Caco-2 (cell line): Measurements from ENCODE around the gene MAN1B1. TPM values are rescaled to one million over a fixed set of nuclear protein-coding genes. Genes with fewer than 3 reads are reported as not detected.

Experiments
- BruUV-seq: library from RNA; stranded (reverse); fragments of 400-500 nt; replicated peaks from 2 replicates; lab custom pipeline; 2021; lab: Mats Ljungman, UMichigan
- CTCF ChIA-PET: fragments of 300-600 bp; sonication (Branson Sonifier 250); formaldehyde crosslinking; loops from one replicate; lab custom pipeline; 2022; ENCODE audit warnings: antibody characterized with exemption; lab: Charles Lee
- POLR2A ChIA-PET: fragments of 300-600 bp; sonication (Branson Sonifier 250); formaldehyde crosslinking; loops from one replicate; lab custom pipeline; 2022; ENCODE audit warnings: antibody characterized with exemption; lab: Charles Lee
- DNase-seq, 2 experiments: peaks; one replicate each; pipeline versions ENCODE4 v3.0.0 to v3.0.0-alpha.2; 2020 to 2022
- H3K27me3 ChIP-seq: replicated peaks from 2 replicates; pipeline ENCODE4 v1.6.0; 2011; ENCODE audit warnings: low read length; ENCODE audit not compliant: control insufficient read depth, insufficient read depth
- H3K36me3 ChIP-seq: 2 replicates; pipeline ENCODE4 v1.5.1; 2011; ENCODE audit warnings: low read length; ENCODE audit not compliant: control insufficient read depth, insufficient read depth
- H3K4me1 ChIP-seq: fragments of 250-450 bp; sonication (Bioruptor Pico); 2 replicates; pipeline ENCODE4 v1.5.1; 2020; ENCODE audit warnings: mild to moderate bottlenecking
- H3K4me3 ChIP-seq: 2 replicates; pipeline ENCODE4 v1.5.1; 2011; ENCODE audit warnings: low read depth, mild to moderate bottlenecking, control low read depth, low read length
- H3K9me3 ChIP-seq: fragments of 250-450 bp; sonication (Bioruptor Pico); 2 replicates; pipeline ENCODE4 v1.5.1; 2020; ENCODE audit warnings: mild to moderate bottlenecking, moderate library complexity
- H3K27ac Mint-ChIP-seq: one replicate; pipeline ENCODE4 v1.8.0; 2022; ENCODE audit warnings: mixed read lengths; ENCODE audit not compliant: unreplicated experiment
- H3K27me3 Mint-ChIP-seq: one replicate; pipeline ENCODE4 v1.8.0; 2022; ENCODE audit warnings: mixed read lengths; ENCODE audit not compliant: insufficient read depth, unreplicated experiment
- H3K36me3 Mint-ChIP-seq: one replicate; pipeline ENCODE4 v1.8.0; 2022; ENCODE audit warnings: mild to moderate bottlenecking, mixed read lengths; ENCODE audit not compliant: insufficient read depth, unreplicated experiment
- H3K4me1 Mint-ChIP-seq: one replicate; pipeline ENCODE4 v1.8.0; 2022; ENCODE audit warnings: low read depth, mixed read lengths; ENCODE audit not compliant: unreplicated experiment
- H3K4me3 Mint-ChIP-seq: one replicate; pipeline ENCODE4 v1.8.0; 2022; ENCODE audit warnings: mild to moderate bottlenecking, moderate library complexity, mixed read lengths; ENCODE audit not compliant: unreplicated experiment
- H3K9me3 Mint-ChIP-seq: one replicate; pipeline ENCODE4 v1.8.0; 2022; ENCODE audit warnings: mixed read lengths; ENCODE audit not compliant: unreplicated experiment
- CTCF ChIP-seq, 2 experiments: fragments of 200-600 bp in 1 of 2; IDR thresholded peaks; 1 replicate in 1 of 2; 2 replicates in 1 of 2; pipeline versions ENCODE4 v1.5.1 to v1.8.0; 2011 to 2022; ENCODE audit warnings: antibody characterized with exemption in 1 of 2, control low read depth in 1 of 2, inconsistent platforms in 1 of 2, low read depth in 1 of 2, low read length in 1 of 2, mild to moderate bottlenecking in 1 of 2, moderate library complexity in 1 of 2; ENCODE audit not compliant: insufficient read depth in 1 of 2, severe bottlenecking in 1 of 2, unreplicated experiment in 1 of 2
- intact Hi-C: fragments of 100-400 bp; cut with micrococcal nuclease; formaldehyde crosslinking; loops from one replicate; pipeline ENCODE4 v1.10.0; 2022; ENCODE audit not compliant: unreplicated experiment
- total RNA-seq: library from RNA; stranded (reverse); gene quantifications from 2 replicates; pipeline ENCODE4 v1.2.3, GENCODE V29; 2022

MAN1B1 gene
- total RNA-seq, 1 experiment from 2014 or later, result 57.7 TPM

DNA sequence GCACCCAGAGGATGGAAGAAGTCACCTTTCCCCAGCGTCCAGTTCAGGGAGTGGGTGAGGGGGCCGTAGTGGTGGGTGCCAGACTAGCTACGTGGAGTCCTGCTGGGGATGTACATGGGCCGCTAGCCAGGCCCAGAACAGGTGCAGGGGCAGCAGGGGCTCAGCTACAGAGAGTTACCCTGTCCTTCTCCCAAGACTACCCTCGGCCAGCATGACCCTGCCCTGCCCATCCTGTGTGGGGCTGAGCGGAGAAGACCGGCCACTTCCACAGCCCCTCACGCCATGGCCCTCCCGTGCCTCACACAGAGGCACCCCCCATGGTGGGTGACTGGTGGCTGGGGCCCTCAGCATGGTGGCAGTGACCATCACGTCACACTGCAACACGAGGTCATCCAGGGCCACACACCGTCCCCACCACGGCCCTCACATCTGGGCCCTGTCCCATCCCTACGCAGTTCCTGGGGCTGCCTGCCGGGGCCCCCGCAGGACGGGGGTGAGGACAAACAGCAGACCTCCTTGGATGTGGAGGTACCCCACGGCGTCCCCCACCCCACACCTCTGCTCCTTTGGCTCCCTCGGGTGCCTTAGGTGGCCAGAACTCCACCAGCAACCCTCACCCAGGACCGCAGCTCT lies 28.7 kb downstream of the MAN1B1 start:
- H3K36me3 Mint-ChIP-seq, result peaks cover 7% of the 10 kb centered on the region
- intact Hi-C loops, result loop anchor here (2.0 kb wide), 1 partner anchor 111 kb away; the partner anchor contains the start of gene RNF224
- no peaks in the 10 kb centered on the region for H3K27me3 Mint-ChIP-seq
- ChIA-PET POLR2A (interaction anchor here (0.5 kb wide), 1 partner anchor 125 kb away, joined by 3 read pairs; the partner anchor contains the start of gene TUBB4B), CTCF (interaction anchor here (0.6 to 1.2 kb wide), 3 partner anchors 52 to 171 kb away, joined by 3 to 5 read pairs (median 4); no protein-coding TSS in a partner anchor)
- peaks cover 17% of the 10 kb centered on the region for H3K4me1 Mint-ChIP-seq
- no peaks in the 10 kb centered on the region for H3K9me3 Mint-ChIP-seq
- peak overlapping the region; percentile 64 for H3K27ac Mint-ChIP-seq
- Histone ChIP-seq H3K9me3 (no peaks in the 10 kb centered on the region), H3K4me3 (peak overlapping the region; percentile 70), H3K36me3 (no peaks in the 10 kb centered on the region), H3K27me3 (no peaks in the 10 kb centered on the region), H3K4me1 (peaks cover 29% of the 10 kb centered on the region)
- no peak for DNase-seq
- TF ChIP-seq CTCF (IDR thresholded peaks at IDR 0.05; ENCODE audit: insufficient read depth in 1 of 2, low read depth in 1 of 2, low read length in 1 of 2, severe bottlenecking in 1 of 2, unreplicated experiment in 1 of 2), result no peak
- no TSS peak for BruUV-seq
- H3K4me3 Mint-ChIP-seq, result peak overlapping the region; percentile 66

DNA sequence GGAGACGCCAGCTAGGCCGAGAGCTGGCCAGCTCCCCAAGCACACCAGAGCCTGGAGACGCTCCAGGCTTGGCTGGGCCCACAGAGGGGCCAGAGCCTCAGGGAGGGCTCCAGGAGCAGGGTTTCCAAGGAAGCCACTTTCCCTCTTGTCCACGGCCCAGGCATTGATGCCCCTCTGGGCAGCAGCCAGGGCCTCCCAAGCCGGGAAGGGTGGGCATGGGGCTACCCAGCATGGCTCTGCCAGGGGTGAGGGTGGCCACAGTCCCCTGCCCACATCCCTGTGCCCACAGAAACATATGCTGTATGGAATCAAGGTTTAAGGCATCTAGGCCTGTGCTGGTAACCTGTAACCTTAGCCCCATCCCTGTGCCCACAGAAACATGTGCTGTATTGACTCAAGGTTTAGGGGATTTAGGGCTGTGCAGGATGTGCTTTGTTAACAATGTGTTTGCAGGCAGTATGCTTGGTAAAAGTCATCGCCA lies 29.3 kb downstream of the MAN1B1 start:
- H3K4me1 ChIP-seq, result peaks cover 29% of the 10 kb centered on the region
- H3K9me3 Mint-ChIP-seq, result no peaks in the 10 kb centered on the region
- POLR2A ChIA-PET, result interaction anchor here (1.0 to 1.5 kb wide), 2 partner anchors 29 to 125 kb away, joined by 4 read pairs; partner anchors contain the start of genes MAN1B1 and TUBB4B
- no peaks in the 10 kb centered on the region for H3K27me3 Mint-ChIP-seq
- intact Hi-C loops, result loop anchor here (2.0 kb wide), 1 partner anchor 111 kb away; the partner anchor contains the start of gene RNF224
- DNase-seq, result peak; percentile 51 to 54
- no peak overlapping the region for H3K4me3 ChIP-seq
- peaks cover 7% of the 10 kb centered on the region for H3K36me3 Mint-ChIP-seq
- no peak for TF ChIP-seq CTCF (IDR thresholded peaks at IDR 0.05; ENCODE audit: insufficient read depth in 1 of 2, low read depth in 1 of 2, low read length in 1 of 2, severe bottlenecking in 1 of 2, unreplicated experiment in 1 of 2)
- H3K36me3 ChIP-seq, result no peaks in the 10 kb centered on the region
- peak overlapping the region; percentile 64 for H3K27ac Mint-ChIP-seq
- H3K4me1 Mint-ChIP-seq, result peaks cover 17% of the 10 kb centered on the region
- peak overlapping the region; percentile 66 for H3K4me3 Mint-ChIP-seq
- H3K9me3 ChIP-seq, result no peaks in the 10 kb centered on the region
- H3K27me3 ChIP-seq, result no peaks in the 10 kb centered on the region
- CTCF ChIA-PET, result interaction anchor here (0.6 to 1.2 kb wide), 5 partner anchors 48 to 171 kb away, joined by 3 to 9 read pairs (median 4); no protein-coding TSS in a partner anchor
- no TSS peak for BruUV-seq

GRCh38 chr9:137116728-137117127 lies 29.9 kb downstream of the MAN1B1 start:
- CTCF ChIA-PET, result interaction anchor here (0.7 to 1.0 kb wide), 4 partner anchors 49 to 120 kb away, joined by 3 to 9 read pairs (median 4); no protein-coding TSS in a partner anchor
- H3K4me3 ChIP-seq, result no peak overlapping the region
- Mint-ChIP-seq H3K9me3 (no peaks in the 10 kb centered on the region), H3K27ac (peak overlapping the region; percentile 64), H3K27me3 (no peaks in the 10 kb centered on the region), H3K4me1 (peaks cover 17% of the 10 kb centered on the region), H3K36me3 (peaks cover 7% of the 10 kb centered on the region), H3K4me3 (peak overlapping the region; percentile 51)
- no peaks in the 10 kb centered on the region for H3K9me3 ChIP-seq
- TF ChIP-seq CTCF (IDR thresholded peaks at IDR 0.05; ENCODE audit: insufficient read depth in 1 of 2, low read depth in 1 of 2, low read length in 1 of 2, severe bottlenecking in 1 of 2, unreplicated experiment in 1 of 2), result no peak
- no peaks in the 10 kb centered on the region for H3K27me3 ChIP-seq
- POLR2A ChIA-PET, result interaction anchor here (0.6 to 1.5 kb wide), 3 partner anchors 30 to 488 kb away, joined by 4 read pairs; partner anchors contain the start of genes MAN1B1 and TUBB4B
- intact Hi-C loops, result loop anchor here (2.0 kb wide), 1 partner anchor 110 kb away; the partner anchor contains the start of gene RNF224
- H3K4me1 ChIP-seq, result peaks cover 29% of the 10 kb centered on the region
- BruUV-seq, result no TSS peak
- no peaks in the 10 kb centered on the region for H3K36me3 ChIP-seq
- peak; percentile 47 to 72 for DNase-seq
